Activated naive CD8-positive, alpha-beta T cell treated with anti-CD3 and anti-CD28 coated beads, Interleukin-2, amount 10 ng/mL, durations not matched to agents 7 days and 5 days (primary cell): ENCODE data around the gene FAM153A. TPM values are rescaled to one million over a fixed set of nuclear protein-coding genes. Genes with fewer than 3 reads are reported as not detected.
"Not testable (repeated sequence)": the region's sequence is repeated elsewhere in the genome, so short reads cannot be mapped to it uniquely, and the experiment has no call there.

Source experiments
- ATAC-seq: fragments of 150-1000 bp; cut with Tn5 transposase; one replicate; pipeline ENCODE4 v1.10.0; 2021; ENCODE audit warnings: low read depth, moderate library complexity
- POLR2A ChIA-PET: fragments of 350-600 bp; sonication (Branson Sonifier 250); formaldehyde crosslinking; loops from one replicate; lab custom pipeline; 2021; ENCODE audit warnings: antibody characterized with exemption; lab: Charles Lee
- DNase-seq: peaks from one replicate; pipeline ENCODE4 v3.0.0; 2021
- H3K27ac Mint-ChIP-seq: one replicate; pipeline ENCODE4 v1.8.0; 2022; ENCODE audit warnings: mild to moderate bottlenecking, mixed read lengths
- H3K27me3 Mint-ChIP-seq: one replicate; pipeline ENCODE4 v1.8.0; 2022; ENCODE audit warnings: mild to moderate bottlenecking, moderate library complexity, mixed read lengths
- H3K36me3 Mint-ChIP-seq: one replicate; pipeline ENCODE4 v1.8.0; 2021; ENCODE audit warnings: mild to moderate bottlenecking, mixed read lengths
- H3K4me1 Mint-ChIP-seq: one replicate; pipeline ENCODE4 v1.8.0; 2021; ENCODE audit warnings: mixed read lengths
- H3K4me3 Mint-ChIP-seq: one replicate; pipeline ENCODE4 v1.8.0; 2022; ENCODE audit warnings: mild to moderate bottlenecking, moderate library complexity, mixed read lengths
- H3K9me3 Mint-ChIP-seq: one replicate; pipeline ENCODE4 v1.8.0; 2021; ENCODE audit warnings: mixed read lengths
- total RNA-seq, 2 experiments: library from RNA; stranded (reverse); gene quantifications; one replicate each; pipeline ENCODE4 v1.2.3, GENCODE V29; 2021

FAM153A gene
- 10 to 100 TPM; 41.7 to 42.0 TPM for total RNA-seq

- H3K27ac Mint-ChIP-seq, DNase-seq, POLR2A ChIA-PET, H3K9me3 Mint-ChIP-seq, H3K4me1 Mint-ChIP-seq, H3K27me3 Mint-ChIP-seq, H3K36me3 Mint-ChIP-seq: not testable (repeated sequence)
- H3K4me3 Mint-ChIP-seq: peak within 1 kb of the TSS; percentile 39
- peak; percentile 99 for ATAC-seq
Observed at GRCh38 chr5:177782792-177783633, at the start of gene FAM153A. Gene FAM153A (minus strand): TSS chr5:177782899.

- H3K36me3 Mint-ChIP-seq, H3K27ac Mint-ChIP-seq, DNase-seq, POLR2A ChIA-PET, H3K4me3 Mint-ChIP-seq, ATAC-seq, H3K9me3 Mint-ChIP-seq, H3K27me3 Mint-ChIP-seq: not testable (repeated sequence)
- H3K4me1 Mint-ChIP-seq: peaks cover 11% of the 10 kb centered on the region
Observed at GRCh38 chr5:177832287-177832686, 49.6 kb upstream of the FAM153A start.

DNA sequence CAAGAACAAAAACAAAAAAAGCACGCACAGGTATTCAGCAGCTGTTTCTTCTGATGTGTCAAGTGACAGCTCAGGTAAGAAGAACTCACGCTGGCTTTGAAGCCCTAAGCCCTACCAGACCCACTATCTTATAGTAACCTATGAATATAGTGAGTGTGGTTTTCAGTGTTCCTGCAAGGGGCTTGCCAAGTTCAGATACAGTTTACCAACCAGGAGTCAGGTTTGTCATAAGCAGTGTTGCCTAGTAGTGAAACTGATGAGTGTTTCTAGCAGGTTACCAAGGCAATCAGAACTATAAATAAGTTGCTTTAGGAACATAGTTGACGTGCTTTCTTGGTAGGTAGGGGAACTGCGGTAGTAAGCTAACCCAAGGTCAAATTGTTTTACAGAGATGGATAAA is 43.4 kb upstream of the FAM153A start:
- H3K36me3 Mint-ChIP-seq, POLR2A ChIA-PET, H3K27ac Mint-ChIP-seq, H3K27me3 Mint-ChIP-seq, H3K9me3 Mint-ChIP-seq, H3K4me3 Mint-ChIP-seq, DNase-seq, H3K4me1 Mint-ChIP-seq: not testable (repeated sequence)
- peak; percentile 71 for ATAC-seq

- H3K36me3 Mint-ChIP-seq, DNase-seq, H3K4me3 Mint-ChIP-seq, H3K9me3 Mint-ChIP-seq, H3K27me3 Mint-ChIP-seq, POLR2A ChIA-PET, ATAC-seq, H3K27ac Mint-ChIP-seq, H3K4me1 Mint-ChIP-seq: not testable (repeated sequence)
Observed at GRCh38 chr5:177824776-177825175, 42.1 kb upstream of the FAM153A start.

- H3K4me3 Mint-ChIP-seq, POLR2A ChIA-PET, H3K4me1 Mint-ChIP-seq, H3K36me3 Mint-ChIP-seq, H3K27ac Mint-ChIP-seq, H3K27me3 Mint-ChIP-seq, DNase-seq, H3K9me3 Mint-ChIP-seq, ATAC-seq: not testable (repeated sequence)
Observed at GRCh38 chr5:177822489-177822888, 39.8 kb upstream of the FAM153A start.

DNA sequence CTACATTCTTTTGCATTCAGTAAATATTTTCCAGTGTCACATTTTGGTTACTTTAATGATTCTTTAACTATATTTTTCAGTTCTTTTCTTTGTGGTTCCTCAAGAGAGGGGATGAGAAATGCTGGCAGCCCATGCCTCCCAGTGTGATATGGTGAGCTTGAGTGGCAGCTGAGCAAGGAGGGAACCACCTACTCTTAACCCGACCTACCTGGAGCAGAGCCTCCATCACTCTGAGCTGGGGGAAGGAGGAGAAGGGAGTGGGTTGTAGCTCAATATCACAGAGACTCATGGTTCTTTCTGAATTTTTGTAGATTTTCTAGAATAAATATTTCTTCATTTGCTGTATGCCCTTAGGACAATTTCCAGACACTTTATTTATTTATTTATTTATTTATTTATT is 37.0 kb upstream of the FAM153A start:
- ATAC-seq, POLR2A ChIA-PET, DNase-seq, H3K27ac Mint-ChIP-seq, H3K27me3 Mint-ChIP-seq, H3K9me3 Mint-ChIP-seq, H3K4me1 Mint-ChIP-seq, H3K4me3 Mint-ChIP-seq, H3K36me3 Mint-ChIP-seq: not testable (repeated sequence)

- H3K36me3 Mint-ChIP-seq, H3K4me1 Mint-ChIP-seq, H3K27me3 Mint-ChIP-seq, POLR2A ChIA-PET, H3K9me3 Mint-ChIP-seq, DNase-seq, H3K27ac Mint-ChIP-seq, H3K4me3 Mint-ChIP-seq: not testable (repeated sequence)
- peak; percentile 37 for ATAC-seq
Observed at GRCh38 chr5:177812814-177813425, 30.2 kb upstream of the FAM153A start.

DNA sequence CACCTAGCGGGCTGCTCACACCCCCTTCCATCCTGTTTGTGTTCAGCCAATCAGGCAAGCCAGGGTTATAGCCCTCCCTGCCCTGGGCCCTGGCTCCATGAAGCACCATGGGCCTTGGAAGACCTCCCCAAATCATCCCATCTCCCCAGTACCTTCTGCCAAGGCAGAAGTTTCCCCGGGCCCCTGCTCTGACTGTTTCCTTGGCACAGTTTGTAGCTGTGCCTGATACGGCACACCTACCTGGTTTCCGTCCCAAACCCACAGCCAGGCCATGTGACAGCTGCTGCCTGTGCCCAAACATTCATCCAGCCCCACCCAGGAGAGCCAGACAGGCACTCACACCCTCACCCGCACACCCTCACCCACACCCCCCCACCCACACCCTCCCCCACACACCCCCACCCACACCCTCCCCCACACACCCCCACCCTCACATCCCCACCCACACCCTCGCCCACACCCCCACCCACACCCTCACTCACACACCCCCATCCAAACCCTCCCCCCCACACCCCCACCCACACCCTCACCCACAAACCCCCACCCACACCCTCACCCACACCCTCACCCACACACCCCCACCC is 29.6 kb upstream of the FAM153A start:
- peak; percentile 59 for ATAC-seq
- H3K4me3 Mint-ChIP-seq, H3K4me1 Mint-ChIP-seq, DNase-seq, H3K36me3 Mint-ChIP-seq, H3K27me3 Mint-ChIP-seq, POLR2A ChIA-PET, H3K9me3 Mint-ChIP-seq: not testable (repeated sequence)
- H3K27ac Mint-ChIP-seq: peak overlapping the region; percentile 58

- H3K27ac Mint-ChIP-seq, POLR2A ChIA-PET, H3K9me3 Mint-ChIP-seq, H3K36me3 Mint-ChIP-seq, H3K27me3 Mint-ChIP-seq, H3K4me3 Mint-ChIP-seq, H3K4me1 Mint-ChIP-seq: not testable (repeated sequence)
- ATAC-seq: peak; percentile 60
- DNase-seq: peak; percentile 52
Observed at GRCh38 chr5:177809209-177809913, 26.7 kb upstream of the FAM153A start.

- H3K27me3 Mint-ChIP-seq, ATAC-seq, H3K36me3 Mint-ChIP-seq, POLR2A ChIA-PET, H3K4me1 Mint-ChIP-seq, DNase-seq, H3K4me3 Mint-ChIP-seq, H3K27ac Mint-ChIP-seq, H3K9me3 Mint-ChIP-seq: not testable (repeated sequence)
Observed at GRCh38 chr5:177808420-177808819, 25.7 kb upstream of the FAM153A start.

GRCh38 chr5:177807265-177807664 is 24.6 kb upstream of the FAM153A start:
- H3K4me1 Mint-ChIP-seq, DNase-seq, H3K36me3 Mint-ChIP-seq, H3K4me3 Mint-ChIP-seq, ATAC-seq, H3K27ac Mint-ChIP-seq, POLR2A ChIA-PET, H3K9me3 Mint-ChIP-seq, H3K27me3 Mint-ChIP-seq: not testable (repeated sequence)

GRCh38 chr5:177801427-177801826 is 18.7 kb upstream of the FAM153A start:
- H3K36me3 Mint-ChIP-seq, H3K27me3 Mint-ChIP-seq, POLR2A ChIA-PET, H3K4me1 Mint-ChIP-seq, H3K9me3 Mint-ChIP-seq, DNase-seq: not testable (repeated sequence)
- H3K27ac Mint-ChIP-seq: peak overlapping the region; percentile 76
- peak; percentile 84 for ATAC-seq
- H3K4me3 Mint-ChIP-seq: peak overlapping the region; percentile 59

DNA sequence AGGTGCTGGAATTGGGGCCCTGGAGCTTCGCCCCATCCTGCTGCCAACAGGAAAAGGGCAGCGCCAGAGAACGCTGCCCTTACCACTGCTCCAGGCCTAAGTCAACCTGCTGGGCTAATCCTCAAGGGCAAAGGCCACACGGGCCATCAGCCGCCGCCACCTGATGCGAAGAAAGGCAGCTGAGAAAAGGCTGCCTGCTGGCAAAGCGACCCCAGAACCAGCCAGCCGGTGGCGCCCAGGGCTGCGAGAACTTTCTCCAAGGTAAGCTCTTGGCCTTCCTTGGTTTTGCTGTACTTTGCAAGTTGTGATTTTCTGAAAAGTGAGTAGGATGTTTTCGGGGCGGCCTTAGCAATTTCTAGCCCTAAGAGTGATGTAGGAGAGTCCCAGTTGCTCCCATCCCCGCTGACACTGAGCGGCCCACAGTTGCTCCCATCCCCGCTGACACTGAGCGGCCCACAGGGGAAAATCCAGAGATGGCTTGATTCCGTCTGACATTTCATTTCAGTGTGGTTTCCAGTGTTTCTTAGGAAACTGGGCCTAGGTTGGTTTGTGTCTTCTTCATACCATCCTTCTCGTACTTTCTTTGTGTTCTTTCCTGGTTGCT is 15.6 kb upstream of the FAM153A start:
- H3K4me1 Mint-ChIP-seq, H3K27me3 Mint-ChIP-seq, H3K36me3 Mint-ChIP-seq, DNase-seq, H3K4me3 Mint-ChIP-seq, POLR2A ChIA-PET, ATAC-seq, H3K27ac Mint-ChIP-seq, H3K9me3 Mint-ChIP-seq: not testable (repeated sequence)
